ENCODE data around the gene TIMM44. TPM values are rescaled to one million over a fixed set of nuclear protein-coding genes. Genes with fewer than 3 reads are reported as not detected.

Gene TIMM44
- total and polyA plus RNA-seq, 2 of the 8 experiments (the other 6 are each of a cell fraction or from before 2014, with no cell fraction given) = 131 to 150 TPM

DNA sequence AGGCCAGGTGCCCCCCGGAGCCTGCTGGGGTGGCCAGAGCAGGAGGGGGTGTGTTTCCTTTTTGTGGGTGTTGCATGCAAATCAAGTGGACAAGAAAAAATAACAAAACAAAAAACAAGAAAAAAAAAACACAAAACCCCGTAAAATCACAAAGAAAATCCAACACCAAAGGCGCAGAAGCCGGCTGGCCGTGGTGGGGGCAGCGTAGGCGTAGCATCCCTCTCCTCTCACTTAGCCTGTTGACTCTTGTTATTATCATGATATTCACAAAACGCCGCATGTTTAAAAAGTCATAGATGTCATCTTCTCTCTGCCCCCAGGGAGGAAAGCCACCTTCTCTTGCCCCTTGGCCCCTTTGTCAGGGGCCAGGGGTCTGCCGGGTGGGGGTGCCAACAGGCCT, 29.8 kb downstream of the TIMM44 start:
- ChIA-PET POLR2A (ENCODE audit: partially characterized antibody) (interaction anchor here (1.4 to 2.3 kb wide), 2 partner anchors 17 to 45 kb away, joined by 3 to 7 read pairs; no protein-coding TSS in a partner anchor), CTCF (ENCODE audit: partially characterized antibody) (interaction anchor here (2.3 kb wide), 1 partner anchor 45 kb away, joined by 9 read pairs; no protein-coding TSS in a partner anchor)
- Histone ChIP-seq H3K79me2 (ENCODE audit: control insufficient read depth in 1 of 2, insufficient read depth in 2 of 2, low read length in 2 of 2) (no peaks in the 10 kb centered on the region), H3K56ac (replicated peaks; ENCODE audit: insufficient read length, low read depth, low read length) (no peak overlapping the region), H4K91ac (replicated peaks; ENCODE audit: insufficient read length, low read length) (no peak overlapping the region), H3K4me3 (ENCODE audit: extremely low read depth in 1 of 4, insufficient read depth in 2 of 4, low read depth in 3 of 4, low read length in 4 of 4) (no peak overlapping the region), H2AFZ (ENCODE audit: low read length) (no peak overlapping the region), H3K23ac (ENCODE audit: insufficient read length) (no peak overlapping the region), H2BK15ac (ENCODE audit: low read length) (no peak overlapping the region), H4K20me1 (replicated peaks in 1 of 2; ENCODE audit: control insufficient read depth in 1 of 2, insufficient read depth in 2 of 2, low read length in 2 of 2) (peaks cover 2 to 11% of the 10 kb centered on the region in 2 experiments), H3K79me1 (ENCODE audit: low read depth, low read length) (0 out of 2 replicates have a peak, but pooled peaks cover 2% of the 10 kb centered on the region), H2AK5ac (ENCODE audit: low read depth, low read length) (no peak overlapping the region), H3K9me3 (ENCODE audit: insufficient read depth in 2 of 2, low read depth in 1 of 2, low read length in 1 of 2) (no peaks in the 10 kb centered on the region), H4K5ac (ENCODE audit: insufficient read length, low read depth, low read length) (no peak overlapping the region), H4K8ac (ENCODE audit: extremely low read depth, insufficient read depth, low read length) (no peak overlapping the region), H3K9ac (replicated peaks in 1 of 4; ENCODE audit: extremely low read depth in 1 of 4, low read depth in 3 of 4, low read length in 3 of 4) (no peak overlapping the region), H2BK120ac (replicated peaks; ENCODE audit: low read depth, low read length) (no peak overlapping the region), H3K4ac (replicated peaks; ENCODE audit: insufficient read length, low read depth, low read length) (no peak overlapping the region), H3K27ac (ENCODE audit: low read depth, low read length) (no peak overlapping the region), H3K14ac (ENCODE audit: insufficient read length) (no peak overlapping the region), H3K23me2 (ENCODE audit: low read depth, low read length) (peaks cover 13% of the 10 kb centered on the region; the same call in 1 of the 2 replicates), H2BK5ac (ENCODE audit: low read depth, low read length) (no peak overlapping the region), H3K4me2 (ENCODE audit: insufficient read depth in 1 of 2, low read depth in 2 of 2, low read length in 2 of 2) (no peak overlapping the region), H2BK12ac (ENCODE audit: low read depth, low read length) (no peak overlapping the region), H3K4me1 (replicated peaks in 1 of 4; ENCODE audit: control insufficient read depth in 3 of 4, insufficient read depth in 4 of 4, low read length in 3 of 4) (peaks cover 0 to 9% (median 7%) of the 10 kb centered on the region in 4 experiments; a peak in 5 of 7 replicates), H3K18ac (ENCODE audit: extremely low read depth, low read length) (no peak overlapping the region), H3K27me3 (replicated peaks in 1 of 4; ENCODE audit: control insufficient read depth in 3 of 4, extremely low read depth in 1 of 4, insufficient read depth in 3 of 4, low read length in 3 of 4) (peaks cover 17 to 42% (median 35%) of the 10 kb centered on the region in 4 experiments; a peak in 6 of 7 replicates), H2BK20ac (ENCODE audit: low read length) (no peak overlapping the region), H3K36me3 (ENCODE audit: control insufficient read depth in 2 of 4, insufficient read depth in 4 of 4, low read length in 3 of 4) (peaks cover 5 to 30% (median 16%) of the 10 kb centered on the region in 4 experiments; a peak in 4 of 8 replicates)
- WGBS, 2 experiments (ENCODE audit: extremely low coverage in 1 of 2, insufficient coverage in 1 of 2, insufficient read length in 1 of 2, insufficient replicate concordance in 2 of 2, low coverage in 1 of 2, low lambda C conversion rate in 2 of 2, missing lambda C conversion rate in 1 of 2) = 89% methylated on average over 9 of the region's 10 CpGs; no CpG with 5 or more reads in 1 of the 2 experiments
- no peak for DNase-seq (ENCODE audit: low read depth in 1 of 2, low spot score in 2 of 2)
- TF ChIP-seq YY1 (IDR thresholded peaks at IDR 0.05; ENCODE audit: low read depth, low read length) (no peak), CEBPB (IDR thresholded peaks at IDR 0.05; ENCODE audit: low read depth, low read length) (no peak), CBX8 (IDR thresholded peaks at IDR 0.05; ENCODE audit: borderline replicate concordance, low read depth, low read length) (no peak), RAD21 (IDR thresholded peaks at IDR 0.05 in 1 of 2, conservative IDR thresholded peaks at IDR 0.05 in 1 of 2; ENCODE audit: low read depth in 2 of 2, low read length in 2 of 2) (no peak), CTCF (IDR thresholded peaks at IDR 0.05; ENCODE audit: control extremely low read depth in 1 of 3, insufficient read depth in 1 of 3, low read depth in 1 of 3, low read length in 3 of 3) (no peak)
- no peak for FAIRE-seq
